T follicular helper cell (primary cell): Measurements from ENCODE around the gene CYB561D2.
"Not testable (repeated sequence)": the region's sequence is repeated elsewhere in the genome, so short reads cannot be mapped to it uniquely, and the experiment has no call there.

ENCODE experiments used
- DNase-seq: peaks from one replicate; pipeline ENCODE4 v3.0.0-alpha.2; 2020; ENCODE audit warnings: low read depth
- total RNA-seq, 2 experiments: gene quantifications; one replicate each; lab custom pipeline; 2026; lab: John Stamatoyannopoulos, UW

CYB561D2 gene
- 17.4 to 20.9 reads per million in 2 experiments for total RNA-seq

DNA sequence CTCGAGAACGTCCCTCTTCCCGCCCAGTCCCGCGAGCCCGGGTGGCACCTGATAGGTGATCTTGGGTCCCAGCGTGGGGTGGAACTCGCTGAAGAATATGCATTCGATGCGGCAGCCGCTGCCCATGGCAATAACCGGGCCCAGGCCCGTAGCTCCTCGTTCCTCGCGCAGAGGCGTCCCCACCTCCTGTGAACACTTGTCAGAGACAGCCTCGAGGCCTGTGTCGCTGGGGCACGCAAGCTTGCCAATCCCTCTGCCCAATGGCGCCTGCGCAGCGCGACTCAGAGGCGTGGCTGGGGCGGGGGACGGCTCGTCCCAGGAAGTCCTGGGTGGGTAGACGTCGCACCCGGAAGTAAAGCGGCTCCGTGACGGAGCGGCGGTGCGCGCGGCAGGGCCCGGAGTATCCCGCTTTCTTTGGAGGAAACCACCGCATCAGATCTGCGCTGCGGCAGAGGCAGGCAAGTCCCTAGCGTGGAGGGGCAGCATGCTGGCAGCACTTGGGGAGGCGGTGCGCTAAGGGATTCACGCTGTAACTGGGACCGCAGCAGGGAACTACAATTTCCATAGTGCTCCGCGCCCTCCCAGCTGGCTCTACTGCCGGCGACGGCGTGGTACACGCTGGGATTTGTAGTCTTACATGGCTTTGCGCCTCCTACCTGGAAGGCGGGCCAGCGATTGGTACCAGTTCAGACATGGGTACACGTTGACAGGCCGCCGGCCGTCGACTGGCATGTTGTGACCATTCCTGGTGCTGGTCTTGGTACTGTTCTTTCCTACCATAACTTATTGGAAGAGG lies at the start of gene CYB561D2, which contains the start of gene NPRL2:
CYB561D2 (plus strand) TSS at position 336 of the 796 bp plus-strand sequence. CDS start 572 bp downstream, outside the sequence.
NPRL2 (minus strand) TSS at position 249 of the 796 bp plus-strand sequence; CDS start at position 126, 123 bp downstream.
- peak; percentile 99 for DNase-seq

DNA sequence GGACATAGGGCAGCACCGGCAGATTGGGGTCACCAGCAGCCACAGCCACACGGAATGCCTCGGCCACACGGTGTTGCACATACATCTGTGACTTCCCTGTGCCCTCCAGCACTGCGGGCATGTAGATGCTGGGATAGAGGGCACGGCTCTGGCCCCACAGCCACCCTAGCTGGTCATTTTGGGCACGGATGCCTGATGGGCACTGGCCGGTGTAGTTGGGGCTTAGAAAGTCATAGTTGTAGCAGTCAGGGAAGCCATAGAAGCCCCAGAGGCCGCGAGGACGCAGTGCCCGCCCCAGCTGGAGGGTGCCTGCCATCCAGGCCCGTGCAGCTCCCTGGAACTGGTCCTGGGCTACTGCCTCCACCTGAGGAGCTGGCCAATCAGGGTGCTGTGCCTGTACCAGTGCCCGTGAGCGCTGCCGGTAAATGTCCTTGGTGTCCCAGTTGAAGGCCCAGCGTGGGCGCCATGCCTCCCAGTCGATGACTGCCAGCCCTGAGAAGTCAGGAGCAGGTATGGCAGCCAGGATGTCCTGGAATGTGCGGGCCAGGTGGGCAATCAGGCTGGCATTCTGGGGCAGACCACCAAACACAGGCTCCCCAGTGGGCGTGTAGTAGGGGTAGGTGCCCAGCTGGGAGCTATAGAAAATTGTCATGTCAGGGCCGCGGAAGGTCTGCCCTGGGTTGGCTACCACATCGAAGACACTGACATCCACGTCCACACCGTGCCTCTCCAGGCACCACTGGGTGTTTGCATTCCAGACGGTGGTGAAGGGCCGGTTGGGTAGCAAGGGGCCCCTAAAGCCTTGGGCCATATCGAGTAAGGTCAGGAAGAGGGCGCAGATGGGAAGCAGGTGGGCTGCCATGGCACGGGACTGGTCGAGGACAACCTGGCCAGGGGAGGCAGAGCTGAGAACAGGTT lies 48.3 kb upstream of the CYB561D2 start:
- DNase-seq = no peak

DNA sequence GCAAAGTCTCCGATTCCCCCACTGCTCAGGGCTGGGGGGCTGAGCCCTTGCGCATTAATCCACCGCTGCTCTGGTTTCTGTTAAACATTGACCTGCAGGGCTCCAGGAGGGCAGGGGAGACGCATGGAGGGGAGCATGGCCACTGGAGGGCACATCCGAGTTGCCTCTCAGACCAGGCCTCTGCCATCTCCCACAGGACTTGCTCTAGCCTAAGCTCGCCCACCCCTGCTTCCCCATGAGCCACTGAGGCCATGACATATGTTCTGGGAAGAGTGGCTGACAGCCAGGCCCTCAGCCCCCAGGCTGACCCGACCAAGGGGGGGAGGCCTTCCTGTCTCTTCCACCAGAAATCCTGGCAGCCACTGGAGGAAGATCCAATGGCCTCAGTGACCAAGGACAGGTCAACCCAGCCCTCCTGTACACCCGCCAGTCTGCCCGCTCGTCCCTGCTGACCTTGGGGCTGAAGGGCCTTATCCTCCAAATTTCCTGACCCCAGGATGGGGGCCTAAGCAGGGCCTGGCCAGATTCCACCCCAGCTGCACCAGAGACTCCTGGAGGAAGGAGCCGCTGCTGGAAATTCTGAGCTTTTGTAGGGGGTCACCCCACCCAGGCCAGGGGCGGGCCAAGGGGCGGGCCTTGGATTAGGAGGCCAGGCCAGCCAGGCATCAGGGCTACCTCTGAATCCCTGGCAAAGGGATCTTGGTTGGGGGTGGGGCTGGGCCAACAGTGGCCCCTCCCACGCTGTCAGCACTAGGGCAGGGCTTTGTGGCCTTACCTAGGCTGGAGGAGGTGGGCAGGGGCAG lies 47.4 kb upstream of the CYB561D2 start, which contains the start of gene HYAL1:
HYAL1 (minus strand) TSS at position 562 of the 803 bp plus-strand sequence. CDS start 618 bp downstream, outside the sequence.
- DNase-seq = no peak

DNA sequence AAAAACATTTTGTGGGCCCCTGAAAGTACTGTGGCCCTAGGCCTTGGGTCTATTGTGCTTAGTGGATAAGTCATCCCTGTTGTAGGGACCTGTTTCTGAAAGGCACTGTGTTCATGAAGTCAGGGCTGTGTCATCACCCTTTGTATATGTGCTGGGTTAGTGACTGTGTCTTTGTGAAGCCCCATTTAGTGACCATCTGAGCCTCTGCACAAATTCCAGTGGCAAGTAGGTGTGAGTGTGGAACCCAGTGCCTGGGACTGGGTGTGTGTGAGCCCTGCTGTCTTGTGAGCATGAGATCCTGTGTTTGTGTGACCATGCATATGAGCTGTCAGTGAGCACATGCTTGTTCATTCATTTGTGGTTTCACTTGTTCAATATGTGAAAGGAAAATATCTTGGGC lies 46.1 kb upstream of the CYB561D2 start:
- no peak for DNase-seq

- DNase-seq = not testable (repeated sequence)
Measured at GRCh38 chr3:50312041-50312440, 38.6 kb upstream of the CYB561D2 start.

DNA sequence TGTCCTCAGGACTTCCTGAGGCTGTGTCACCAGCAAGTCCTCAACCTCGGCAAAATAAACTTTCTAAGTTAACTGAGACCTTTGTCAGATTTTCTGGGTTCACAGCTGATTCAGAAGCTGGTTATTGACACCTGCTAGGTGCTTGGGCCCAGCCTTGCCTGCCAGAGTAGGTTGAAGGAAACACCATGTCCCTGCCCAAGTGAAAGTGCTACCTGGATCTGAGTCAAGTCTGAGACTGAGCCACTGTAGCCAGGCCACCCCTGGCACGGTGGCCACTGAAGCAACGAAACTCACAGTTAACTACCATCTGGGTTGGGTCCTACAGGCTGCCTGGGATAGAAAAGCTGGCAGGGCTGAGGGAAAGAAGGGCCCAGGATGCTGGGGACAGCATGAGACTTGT lies 36.3 kb upstream of the CYB561D2 start:
- no peak for DNase-seq

- no peak for DNase-seq
Measured at GRCh38 chr3:50314816-50315215, 35.8 kb upstream of the CYB561D2 start.

DNA sequence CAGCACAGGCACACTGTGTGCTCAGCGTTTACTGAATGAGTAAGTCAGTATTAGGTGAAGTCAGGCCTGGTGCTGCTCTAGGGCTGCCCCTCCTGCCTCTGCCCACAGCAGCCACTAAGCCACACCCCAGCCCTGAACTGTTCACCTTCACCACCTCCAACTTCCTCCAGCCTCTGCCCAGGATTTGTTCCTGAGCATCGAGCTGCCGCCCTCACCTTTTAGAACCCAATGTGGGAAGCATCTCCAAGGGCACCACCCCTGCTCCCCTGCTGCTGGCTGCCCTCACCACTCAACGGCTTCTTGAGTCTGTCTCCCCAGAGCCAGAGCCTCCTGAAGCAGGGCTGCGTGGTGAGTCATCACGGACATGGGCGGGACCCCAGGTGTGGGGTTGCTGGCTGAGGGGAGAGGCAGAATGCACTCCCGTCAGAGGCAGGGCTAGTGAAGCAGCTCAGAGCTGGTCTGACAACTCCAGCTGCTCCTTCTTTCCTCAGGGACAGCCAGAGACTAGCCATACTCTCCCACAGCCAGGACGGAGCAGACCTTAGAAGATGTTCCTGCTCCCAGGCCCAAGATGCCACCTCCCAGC lies 33.9 kb upstream of the CYB561D2 start:
- DNase-seq = peak; percentile 51

DNA sequence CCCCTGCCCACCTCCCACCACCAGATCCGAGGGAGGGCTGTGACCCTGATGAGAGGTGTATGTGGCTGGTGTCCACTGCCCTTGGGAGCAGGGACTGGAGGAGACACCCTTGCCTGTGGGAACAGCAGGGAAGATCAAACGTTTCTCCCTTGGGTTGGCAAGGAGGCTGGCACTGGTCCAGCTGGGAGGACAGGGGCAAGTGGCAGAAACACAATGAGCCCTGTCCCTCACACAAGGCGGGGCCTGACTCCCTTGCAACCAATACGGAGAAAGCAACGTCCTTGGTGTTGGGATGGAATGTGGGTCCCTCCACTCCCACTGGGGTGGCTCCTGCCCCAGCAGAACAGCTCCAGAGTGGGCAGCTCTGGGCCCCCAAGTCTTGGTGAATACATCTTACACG lies 33.4 kb upstream of the CYB561D2 start:
- DNase-seq = no peak

- no peak for DNase-seq
Measured at GRCh38 chr3:50318163-50318562, 32.5 kb upstream of the CYB561D2 start.

DNA sequence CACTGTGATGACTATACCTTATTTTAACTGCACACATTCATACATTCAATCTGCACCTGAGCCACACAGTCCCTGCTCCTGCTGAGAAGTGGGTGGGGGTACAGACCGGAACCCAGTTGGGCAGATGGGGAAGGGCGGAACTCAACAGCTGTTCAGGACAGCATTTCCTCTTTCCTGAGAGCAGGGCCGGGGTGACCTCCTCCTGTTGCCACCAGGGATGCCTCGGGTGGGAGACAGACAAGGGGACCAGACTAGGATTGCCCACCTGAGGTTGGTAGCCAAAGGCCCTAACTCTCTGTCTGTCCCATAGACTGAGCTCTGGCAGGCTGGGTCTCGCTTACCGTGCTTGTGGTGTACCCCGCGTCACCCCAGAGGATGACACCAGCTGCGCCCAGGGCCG lies 32.0 kb upstream of the CYB561D2 start:
- no peak for DNase-seq

DNA sequence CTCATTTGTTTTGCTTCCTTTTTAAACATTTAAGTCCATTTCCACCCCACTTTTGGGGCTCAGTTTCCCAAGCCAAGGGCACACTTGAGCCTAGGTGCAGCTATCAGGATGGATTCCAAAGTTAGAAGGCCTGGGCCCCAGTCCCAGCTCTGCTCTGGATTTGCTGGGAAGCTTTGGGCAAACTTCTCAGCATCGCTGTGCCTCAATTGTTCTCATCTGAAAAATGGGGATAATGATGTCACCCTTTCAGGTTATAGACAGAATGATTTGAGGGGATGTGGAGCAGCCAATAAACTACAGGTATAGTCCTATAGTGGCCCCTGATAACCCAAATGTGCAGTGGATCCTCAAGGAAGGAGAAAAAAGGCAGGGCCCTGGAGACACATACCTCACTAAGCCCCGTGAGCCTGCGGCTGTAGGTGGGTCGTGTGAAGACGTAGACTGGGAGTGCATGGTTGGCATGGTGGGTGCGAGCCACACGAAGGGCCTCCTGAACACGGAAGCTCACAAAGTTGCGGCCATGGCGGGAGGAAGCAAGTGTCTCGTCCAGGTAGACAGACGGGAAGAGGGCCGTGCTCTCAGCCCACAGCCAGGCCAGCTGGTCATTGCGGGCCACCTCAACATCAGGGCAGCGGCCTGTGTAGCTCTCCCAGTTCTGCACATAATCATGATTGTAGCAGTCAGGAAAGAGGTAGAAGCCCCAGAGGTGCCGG lies 31.3 kb upstream of the CYB561D2 start:
- DNase-seq = no peak

DNA sequence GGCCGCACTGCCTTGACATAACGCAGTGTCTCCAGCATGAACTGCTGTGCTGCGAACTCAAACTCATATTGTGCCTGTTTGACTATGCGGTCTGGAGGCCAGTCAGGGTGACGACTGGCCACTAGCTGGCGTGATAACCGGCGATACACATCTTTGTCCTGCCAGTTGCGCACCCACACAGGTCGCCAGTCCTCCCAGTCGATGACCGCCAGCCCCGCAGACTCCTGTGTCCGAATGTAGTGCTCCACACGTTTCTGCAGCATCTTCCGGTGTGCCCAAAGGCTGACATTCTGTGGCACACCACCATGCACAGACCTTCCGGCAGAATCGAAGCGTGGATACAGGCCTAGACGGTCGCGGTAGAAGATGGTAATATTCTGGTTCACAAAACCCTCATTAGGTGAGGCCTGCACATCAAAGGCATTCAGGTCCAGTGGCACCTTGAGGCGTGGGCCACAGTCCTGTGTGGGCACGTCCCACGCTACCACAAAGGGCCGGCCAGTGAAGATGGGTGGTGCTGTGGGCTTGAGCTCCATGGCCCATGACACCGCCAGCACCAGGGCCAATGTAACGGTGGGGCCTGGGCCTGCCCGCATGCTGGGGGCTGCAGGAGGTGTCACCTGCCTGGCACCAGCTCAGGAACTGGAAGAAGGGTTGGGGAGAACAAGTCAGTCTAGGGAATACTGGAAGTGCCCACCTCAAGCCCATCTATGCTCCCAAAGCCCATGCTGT lies 30.6 kb upstream of the CYB561D2 start:
- DNase-seq = no peak

- DNase-seq = peak; percentile 30
Measured at GRCh38 chr3:50320853-50321335, 29.8 kb upstream of the CYB561D2 start.

- peak; percentile 71 for DNase-seq
Measured at GRCh38 chr3:50321336-50322114, 29.1 kb upstream of the CYB561D2 start.

- no peak for DNase-seq
Measured at GRCh38 chr3:50322115-50322385, 28.6 kb upstream of the CYB561D2 start.

DNA sequence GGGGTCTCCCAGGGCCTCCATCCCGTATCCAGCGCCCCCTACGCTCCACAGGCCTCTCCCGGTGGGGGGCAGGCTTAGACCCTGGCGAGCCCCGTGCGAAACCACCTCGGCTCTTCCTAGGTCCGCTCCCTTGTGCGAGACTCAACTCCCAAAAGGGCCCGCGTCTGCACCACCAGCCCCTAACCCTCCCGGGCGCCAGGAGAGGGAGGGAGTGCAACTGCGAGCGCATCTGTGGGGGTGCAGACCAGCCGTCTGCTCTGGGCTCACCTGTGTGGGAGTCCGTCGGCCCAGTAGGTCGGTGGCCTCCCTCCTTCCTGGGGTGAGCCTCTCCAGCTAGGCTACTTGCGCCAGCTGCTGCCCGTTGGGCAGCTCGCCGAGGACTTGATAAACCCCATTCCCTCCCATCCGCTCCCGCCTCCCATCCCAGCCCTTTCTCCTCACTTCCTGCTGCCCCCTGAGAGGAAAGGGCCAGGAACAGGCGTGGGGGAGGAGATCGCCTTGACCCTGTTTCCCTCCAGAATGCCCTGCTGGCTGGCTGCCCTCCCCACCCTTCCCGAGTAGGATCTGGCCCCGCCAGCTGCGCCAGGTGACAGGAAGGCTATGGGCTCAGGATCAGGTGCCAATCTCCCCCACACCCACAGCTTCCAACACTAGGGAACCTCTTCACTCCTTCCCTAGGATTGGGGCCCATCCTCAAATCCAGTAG lies 28.1 kb upstream of the CYB561D2 start, which contains the start of gene HYAL2:
HYAL2 (minus strand) TSS at position 360 of the 706 bp plus-strand sequence. CDS start 2,256 bp downstream, outside the sequence.
- no peak for DNase-seq

DNA sequence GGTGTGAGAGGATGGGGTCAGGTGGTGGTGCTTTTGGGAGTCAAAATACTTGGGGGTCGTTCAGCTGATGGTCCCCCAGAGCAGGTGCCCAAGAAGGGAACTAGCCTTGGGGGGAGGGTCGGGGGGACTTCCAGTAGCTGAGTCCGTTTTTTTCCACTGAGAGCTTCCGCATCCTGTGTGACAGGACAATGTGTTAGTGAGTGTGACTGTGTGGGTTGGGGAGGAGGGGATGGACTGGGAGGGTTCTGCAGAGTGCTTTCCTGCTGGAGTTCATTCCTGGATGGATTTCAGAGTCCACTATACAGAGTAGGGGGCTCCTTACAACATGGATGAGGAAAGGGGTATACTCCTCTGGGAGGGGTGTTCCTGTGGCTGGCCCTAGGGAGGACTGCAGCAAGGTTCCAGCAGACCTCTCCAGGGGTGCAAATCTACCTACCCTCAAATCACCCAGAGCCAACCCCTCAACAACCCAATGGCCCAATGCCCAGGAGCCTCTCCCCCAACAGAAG lies 27.5 kb upstream of the CYB561D2 start:
- no peak for DNase-seq
